GM19351 (cell line): ENCODE measurements around the gene OR6C74.

ENCODE experiments used
- ATAC-seq: cut with Tn5 transposase; IDR thresholded peaks from one replicate; pipeline ENCODE4 v1.9.1; 2021; ENCODE audit warnings: mild to moderate bottlenecking, moderate library complexity; ENCODE audit not compliant: unreplicated experiment

Gene OR6C74

DNA sequence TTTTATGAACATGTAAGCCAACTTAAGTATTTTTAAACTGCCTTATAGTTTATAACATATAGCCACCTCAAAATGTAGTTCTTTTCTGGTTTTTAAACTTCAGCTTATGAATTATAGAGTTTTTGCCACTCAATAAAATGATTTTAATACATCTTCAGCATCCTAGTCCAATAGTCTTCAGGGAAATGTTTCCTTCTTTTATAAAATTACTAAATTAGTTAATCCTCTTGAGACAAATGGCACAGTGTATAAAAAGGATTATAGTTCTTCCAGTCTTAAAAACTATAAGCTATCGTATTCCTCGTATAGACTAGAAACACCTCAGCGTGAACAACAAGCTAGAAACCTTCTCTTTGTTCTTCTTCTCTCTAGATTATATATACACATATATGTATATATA, at the start of gene OR6C74:
Gene OR6C74 (plus strand): TSS at position 301 of the 400 bp plus-strand sequence. CDS start 2,679 bp downstream, outside the sequence.
- no peak for ATAC-seq

DNA sequence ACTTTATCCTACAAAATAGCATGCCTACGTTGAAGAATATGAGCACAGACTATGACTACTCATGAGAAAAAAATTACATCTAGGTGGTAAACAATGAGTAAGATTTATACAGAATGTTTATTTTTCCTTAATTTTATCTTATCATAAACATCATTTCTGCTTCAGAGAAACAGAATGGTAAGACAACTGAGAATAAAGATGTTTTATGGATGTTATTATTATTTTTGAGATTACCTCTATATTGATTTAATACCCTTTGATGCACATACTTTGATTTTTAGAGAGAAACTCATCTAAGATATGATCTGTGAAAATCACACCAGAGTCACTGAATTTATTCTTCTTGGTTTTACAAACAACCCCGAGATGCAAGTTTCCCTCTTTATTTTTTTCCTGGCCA, 23.7 kb upstream of the OR6C74 start, which contains the start of gene OR10A7:
Gene OR10A7 (plus strand): TSS at position 301 of the 400 bp plus-strand sequence. CDS start 0 bp downstream, at position 301.
- ATAC-seq, result no peak

DNA sequence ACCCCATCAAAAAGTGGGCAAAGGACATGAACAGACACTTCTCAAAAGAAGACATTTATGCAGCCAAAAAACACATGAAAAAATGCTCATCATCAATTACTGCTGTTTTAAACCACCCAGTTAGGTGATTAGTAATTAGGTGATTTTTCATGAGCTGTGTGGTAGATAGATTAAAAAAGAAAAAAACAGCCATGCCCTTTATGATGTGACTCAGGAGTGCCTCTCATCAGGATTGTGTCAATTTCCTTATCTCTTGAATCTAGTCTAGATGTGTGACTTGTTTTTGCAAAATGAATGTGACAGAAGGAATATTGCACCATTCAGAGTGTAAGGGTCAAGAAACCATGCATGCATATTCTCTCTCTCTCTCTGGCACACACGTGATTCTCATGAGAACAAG, 17.9 kb upstream of the OR6C74 start:
- no peak for ATAC-seq

DNA sequence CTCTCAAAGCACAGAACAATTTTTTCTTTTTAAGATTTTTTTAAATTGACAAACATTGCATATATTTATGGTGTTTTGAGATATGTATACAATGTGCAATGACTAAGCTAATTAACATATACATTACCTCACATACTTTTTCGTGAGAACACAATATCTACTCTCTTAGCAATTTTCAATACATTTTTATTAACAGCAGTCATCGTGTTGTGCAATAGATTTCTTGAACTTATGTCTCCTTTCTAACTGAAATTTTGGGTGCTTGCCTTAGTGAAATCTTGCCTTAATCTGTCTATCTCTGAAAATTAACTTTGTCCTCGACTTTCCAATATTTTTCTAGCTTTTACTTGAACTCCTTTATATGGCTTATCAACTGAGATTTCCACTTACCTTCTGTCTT, 16.8 kb upstream of the OR6C74 start:
- ATAC-seq, result no peak

DNA sequence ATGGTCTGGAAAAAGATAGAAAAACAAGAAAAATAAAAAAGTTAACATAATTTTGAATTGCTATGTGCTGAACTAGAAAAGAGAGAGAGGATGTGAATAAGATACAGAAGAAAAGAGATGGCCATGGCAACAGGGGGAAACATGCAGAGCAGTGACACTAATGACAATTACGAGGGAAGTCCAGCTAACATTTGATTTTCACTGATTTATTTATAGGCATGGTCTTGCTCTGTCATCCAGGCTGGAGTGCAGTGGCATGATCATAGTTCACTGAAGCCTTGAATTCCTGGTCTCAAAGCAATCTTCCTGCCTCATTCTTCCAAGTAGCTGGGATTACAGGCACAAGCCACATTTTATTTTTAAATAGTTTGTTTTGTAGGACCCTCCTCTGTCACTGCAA, 1.8 kb downstream of the OR6C74 start:
- ATAC-seq, result no peak

DNA sequence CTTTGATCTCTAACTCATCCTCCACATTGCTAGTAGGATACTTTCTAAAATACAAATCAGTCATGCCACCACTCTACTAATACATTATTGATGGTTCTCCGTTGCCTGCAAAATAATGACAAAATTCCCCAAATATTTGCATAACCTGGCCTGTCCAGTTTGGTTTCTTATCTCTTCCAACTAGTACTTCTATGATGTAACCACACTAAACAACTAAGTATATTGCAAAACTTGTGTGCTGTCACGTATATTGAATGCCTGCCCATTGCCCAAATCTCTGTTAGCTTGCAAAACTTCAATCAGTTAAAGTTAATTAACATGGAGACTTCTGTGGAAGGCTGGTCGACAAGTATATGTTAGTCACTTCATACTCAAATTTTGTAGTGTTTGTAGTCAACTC, 6.5 kb downstream of the OR6C74 start:
- no peak for ATAC-seq

DNA sequence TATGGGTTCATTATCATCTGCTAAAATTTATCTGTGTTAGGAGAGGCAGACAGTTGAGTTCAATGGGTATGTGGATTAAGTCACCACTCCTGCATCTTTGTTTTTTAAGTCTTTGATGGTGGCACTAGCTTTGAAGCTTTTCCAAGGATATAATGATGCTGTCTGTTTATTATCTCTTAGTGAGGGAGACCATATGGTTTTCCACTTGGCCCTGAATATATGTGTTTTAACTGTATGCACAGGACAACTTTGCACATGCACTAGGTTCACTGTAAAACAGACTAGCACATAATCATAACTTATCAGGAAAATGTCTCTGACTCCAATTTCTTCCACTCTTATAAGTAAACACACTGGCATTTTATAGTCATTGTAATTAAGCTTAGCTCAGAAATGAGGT, 8.9 kb downstream of the OR6C74 start:
- ATAC-seq, result no peak

DNA sequence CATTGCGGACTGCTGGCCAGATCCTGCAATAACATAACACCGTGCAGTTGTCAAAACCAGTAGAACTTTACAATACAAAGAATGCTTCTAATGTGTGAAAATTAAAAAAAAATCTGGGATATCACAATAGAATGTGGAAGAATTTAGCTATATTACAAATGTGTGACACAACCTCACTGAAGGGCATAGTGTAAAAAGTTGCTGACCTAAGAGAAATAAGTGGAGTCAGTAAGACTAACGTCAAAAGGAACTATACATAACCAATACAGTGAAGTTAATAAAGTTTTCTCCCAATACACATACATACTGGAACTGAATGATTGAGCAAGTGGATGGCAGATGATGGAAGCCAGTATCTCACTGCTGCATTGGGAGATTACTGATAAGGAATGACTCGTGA, 12.4 kb downstream of the OR6C74 start:
- ATAC-seq, result no peak

DNA sequence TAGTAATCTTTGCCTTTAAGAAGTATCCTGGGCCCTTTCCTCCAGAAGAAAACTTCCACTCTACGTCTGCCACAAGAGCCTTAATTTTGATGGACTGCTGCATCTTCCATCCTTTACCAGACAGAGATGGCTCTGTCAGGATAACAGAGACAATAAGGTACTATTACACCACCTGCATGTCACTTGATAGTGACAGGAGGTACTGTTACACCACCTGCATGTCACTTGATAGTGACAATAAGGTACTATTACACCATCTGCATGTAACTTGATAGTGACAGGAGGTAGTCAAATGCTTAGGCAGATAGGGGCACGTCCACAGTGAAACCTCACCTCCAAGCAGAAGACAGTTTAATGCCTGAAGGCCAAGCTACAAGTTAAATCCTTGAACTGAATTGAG, 13.9 kb downstream of the OR6C74 start:
- no peak for ATAC-seq

DNA sequence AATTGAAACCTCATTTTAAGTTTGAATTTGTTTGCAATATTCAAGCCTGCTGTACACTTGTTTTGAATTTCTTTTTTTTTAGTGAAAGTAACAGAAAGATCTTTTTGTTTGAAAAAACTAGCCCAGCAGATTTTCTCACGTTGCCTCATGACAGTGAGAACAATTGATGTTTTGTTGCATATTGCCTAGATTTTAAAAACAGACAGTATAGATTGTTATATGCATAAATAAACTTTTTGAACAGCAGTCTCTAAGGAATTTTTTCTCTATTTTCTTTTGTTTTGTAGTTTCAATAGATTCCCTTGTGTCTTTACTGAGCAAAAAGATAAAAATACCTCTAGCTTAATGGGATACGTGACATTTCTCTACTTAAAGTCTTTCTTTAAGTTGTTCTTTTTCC, 36.6 kb downstream of the OR6C74 start:
- ATAC-seq, result no peak

DNA sequence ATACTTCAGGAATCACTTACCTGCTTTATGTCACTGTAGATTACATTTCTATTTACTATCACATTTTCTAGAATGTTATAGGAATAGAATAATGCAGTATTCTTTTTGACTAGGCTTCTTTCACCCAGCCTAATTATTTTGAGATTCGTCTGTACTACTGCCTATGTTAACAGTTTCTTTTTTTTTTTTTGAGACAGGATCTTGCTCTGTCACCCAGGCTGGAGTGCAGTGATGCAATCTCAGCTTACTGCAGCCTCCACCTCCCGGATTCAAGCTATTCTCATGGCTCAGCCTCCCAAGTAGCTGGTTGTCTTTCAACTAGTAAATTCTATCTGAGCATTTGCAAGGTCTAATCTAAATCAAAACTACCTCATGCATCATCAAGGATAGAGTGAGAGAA, 45.6 kb downstream of the OR6C74 start:
- no peak for ATAC-seq
